Gastroesophageal sphincter (tissue), 3 donors: Measurements from ENCODE around the gene USP32.
"Not testable (repeated sequence)": the region's sequence is repeated elsewhere in the genome, so short reads cannot be mapped to it uniquely, and the experiment has no call there.

Source experiments
- CTCF ChIP-seq, 4 experiments: fragments of 200-600 bp in 2 of 4; fragments of 450-650 bp in 2 of 4; sonication (generic) in 1 of 4; IDR thresholded peaks; one replicate each; pipeline ENCODE4 v1.5.1; 2017 to 2019; ENCODE audit warnings: antibody characterized with exemption in 4 of 4, mild to moderate bottlenecking in 2 of 4, moderate library complexity in 2 of 4
- POLR2A ChIP-seq, 2 donors: fragments of 450-650 bp; IDR thresholded peaks; one replicate each; pipeline ENCODE4 v1.6.1; 2017; ENCODE audit warnings: antibody characterized with exemption in 2 of 2, mild to moderate bottlenecking in 2 of 2, moderate library complexity in 1 of 2
- POLR2AphosphoS5 ChIP-seq: sonication (generic); formaldehyde crosslinking; IDR thresholded peaks from one replicate; pipeline ENCODE4 v1.6.1; 2017; ENCODE audit warnings: antibody characterized with exemption

GRCh38 chr17:60430561-60430960, 38.6 kb upstream of the USP32 start:
- TF ChIP-seq POLR2A (IDR thresholded peaks at IDR 0.05); POLR2AphosphoS5; CTCF (IDR thresholded peaks at IDR 0.05): not testable (repeated sequence)
